ENCODE data around the gene ZNRF3.

The ZNRF3 gene

DNA sequence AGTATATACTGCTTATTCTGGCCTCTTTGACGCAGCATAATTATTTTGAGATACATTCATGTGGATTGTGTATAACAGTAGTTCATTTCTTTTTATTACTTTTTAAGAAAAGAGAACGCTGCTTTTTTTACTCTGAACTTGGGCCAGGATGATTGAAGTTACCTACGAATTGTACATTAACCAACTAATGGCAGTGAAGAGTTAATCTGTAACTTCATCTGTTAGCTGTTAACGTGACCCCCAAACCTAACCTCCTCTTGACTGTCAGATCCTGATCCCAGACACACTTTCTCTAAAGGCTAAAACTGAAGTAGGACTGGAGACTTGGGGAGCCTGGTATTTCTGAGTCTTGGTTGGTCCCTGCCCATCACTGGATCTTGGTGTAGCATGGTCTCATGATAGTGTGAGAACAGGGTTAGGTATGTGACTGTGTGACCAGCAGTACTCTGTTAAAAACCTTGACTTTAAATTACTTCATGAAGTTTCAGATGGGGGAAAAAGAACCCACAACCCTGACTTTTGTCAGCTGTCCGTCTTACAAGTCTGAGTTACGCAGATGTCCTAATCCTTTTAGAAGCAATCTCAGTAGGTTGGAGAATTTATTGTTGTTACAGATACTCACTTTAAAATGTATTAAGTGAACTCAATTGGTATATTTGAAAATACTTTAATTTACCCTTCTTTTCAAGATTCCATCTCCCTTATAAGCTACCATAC, 138.9 kb downstream of the ZNRF3 start:
- DNase-seq (ENCODE audit: low read depth), result no peak
- TF ChIP-seq, protein P1, sequence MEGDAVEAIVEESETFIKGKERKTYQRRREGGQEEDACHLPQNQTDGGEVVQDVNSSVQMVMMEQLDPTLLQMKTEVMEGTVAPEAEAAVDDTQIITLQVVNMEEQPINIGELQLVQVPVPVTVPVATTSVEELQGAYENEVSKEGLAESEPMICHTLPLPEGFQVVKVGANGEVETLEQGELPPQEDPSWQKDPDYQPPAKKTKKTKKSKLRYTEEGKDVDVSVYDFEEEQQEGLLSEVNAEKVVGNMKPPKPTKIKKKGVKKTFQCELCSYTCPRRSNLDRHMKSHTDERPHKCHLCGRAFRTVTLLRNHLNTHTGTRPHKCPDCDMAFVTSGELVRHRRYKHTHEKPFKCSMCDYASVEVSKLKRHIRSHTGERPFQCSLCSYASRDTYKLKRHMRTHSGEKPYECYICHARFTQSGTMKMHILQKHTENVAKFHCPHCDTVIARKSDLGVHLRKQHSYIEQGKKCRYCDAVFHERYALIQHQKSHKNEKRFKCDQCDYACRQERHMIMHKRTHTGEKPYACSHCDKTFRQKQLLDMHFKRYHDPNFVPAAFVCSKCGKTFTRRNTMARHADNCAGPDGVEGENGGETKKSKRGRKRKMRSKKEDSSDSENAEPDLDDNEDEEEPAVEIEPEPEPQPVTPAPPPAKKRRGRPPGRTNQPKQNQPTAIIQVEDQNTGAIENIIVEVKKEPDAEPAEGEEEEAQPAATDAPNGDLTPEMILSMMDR (IDR thresholded peaks at IDR 0.05; ENCODE audit: low read depth, low read length, missing control alignments), result no peak
- H3K4me3 ChIP-seq (ENCODE audit: low read depth, low read length), result no peak overlapping the region

DNA sequence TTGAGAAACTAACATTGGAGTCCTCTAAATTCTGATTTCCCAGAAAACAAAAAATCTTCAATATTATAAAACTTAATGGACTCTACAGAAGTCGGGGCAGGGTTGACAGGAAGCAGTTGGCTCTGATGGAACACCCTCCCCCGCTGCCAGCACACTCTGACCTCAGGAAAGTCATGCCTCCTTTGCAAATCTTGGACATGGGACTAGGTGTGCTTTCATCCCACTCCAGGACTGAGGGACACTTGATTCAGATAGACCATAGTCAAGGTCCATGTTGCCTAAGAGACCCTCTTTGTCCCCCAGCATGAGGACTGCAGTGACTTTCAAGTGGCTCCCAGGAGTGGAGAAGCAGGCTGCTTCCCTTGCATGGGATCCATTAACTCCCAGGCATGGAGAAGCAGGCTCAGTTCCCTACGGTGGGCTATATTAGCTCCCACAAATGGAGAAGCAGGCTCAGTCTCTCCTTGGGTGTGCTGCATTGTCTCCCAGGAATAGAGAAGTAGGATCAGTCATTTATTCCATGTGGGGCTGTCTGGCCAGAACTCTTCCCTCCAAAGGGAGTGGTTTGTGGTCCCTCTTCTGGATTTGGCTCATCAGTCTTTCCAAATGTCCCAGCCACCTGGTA, 139.9 kb downstream of the ZNRF3 start:
- H3K4me3 ChIP-seq (ENCODE audit: low read depth, low read length), result no peak overlapping the region
- no peak for DNase-seq (ENCODE audit: low read depth)
- TF ChIP-seq, protein P1 (IDR thresholded peaks at IDR 0.05; ENCODE audit: low read depth, low read length, missing control alignments), result no peak

DNA sequence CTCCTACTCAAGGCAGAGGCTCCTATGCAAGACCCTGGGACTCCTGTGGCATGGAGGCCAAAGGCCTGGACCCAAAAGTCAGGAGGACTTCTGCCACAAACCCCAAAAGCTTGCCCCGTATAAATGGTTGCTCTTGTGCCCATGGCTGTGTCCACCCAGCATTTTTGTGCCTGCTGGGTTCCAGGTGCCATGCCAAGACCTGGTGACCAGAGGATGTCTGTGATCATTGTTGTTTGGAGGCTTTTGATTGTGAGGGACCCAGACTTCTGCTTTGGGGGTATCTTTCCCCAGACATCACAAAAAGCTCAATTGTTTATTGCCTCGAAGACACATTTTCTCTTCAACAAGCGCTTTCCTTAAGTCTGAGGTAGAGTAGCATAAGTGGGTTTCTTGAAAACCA, 143.2 kb downstream of the ZNRF3 start:
- no peak overlapping the region for H3K4me3 ChIP-seq (ENCODE audit: low read depth, low read length)
- TF ChIP-seq, protein P1 (IDR thresholded peaks at IDR 0.05; ENCODE audit: low read depth, low read length, missing control alignments), result no peak
- DNase-seq (ENCODE audit: low read depth), result no peak

DNA sequence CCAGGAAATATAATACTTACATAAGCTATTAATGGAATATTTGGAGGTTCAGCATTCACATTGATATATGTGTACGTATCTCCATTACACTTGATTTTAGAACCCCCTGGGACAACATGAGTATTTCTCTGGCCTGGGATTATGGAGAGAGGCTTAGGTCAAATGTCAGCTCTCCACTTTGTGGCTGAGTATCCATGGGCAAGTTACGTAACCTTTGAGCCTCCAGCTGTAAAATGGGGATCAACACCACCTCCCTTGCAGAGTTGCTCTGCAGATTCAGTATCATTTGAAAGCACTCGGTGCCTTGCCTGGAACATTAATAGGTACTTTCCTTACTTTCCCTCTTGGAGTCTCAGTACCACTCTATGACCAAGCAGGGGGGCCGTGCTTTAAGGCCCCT, 145.1 kb downstream of the ZNRF3 start:
- H3K4me3 ChIP-seq (ENCODE audit: low read depth, low read length), result no peak overlapping the region
- TF ChIP-seq, protein P1 (IDR thresholded peaks at IDR 0.05; ENCODE audit: low read depth, low read length, missing control alignments), result no peak
- no peak for DNase-seq (ENCODE audit: low read depth)

DNA sequence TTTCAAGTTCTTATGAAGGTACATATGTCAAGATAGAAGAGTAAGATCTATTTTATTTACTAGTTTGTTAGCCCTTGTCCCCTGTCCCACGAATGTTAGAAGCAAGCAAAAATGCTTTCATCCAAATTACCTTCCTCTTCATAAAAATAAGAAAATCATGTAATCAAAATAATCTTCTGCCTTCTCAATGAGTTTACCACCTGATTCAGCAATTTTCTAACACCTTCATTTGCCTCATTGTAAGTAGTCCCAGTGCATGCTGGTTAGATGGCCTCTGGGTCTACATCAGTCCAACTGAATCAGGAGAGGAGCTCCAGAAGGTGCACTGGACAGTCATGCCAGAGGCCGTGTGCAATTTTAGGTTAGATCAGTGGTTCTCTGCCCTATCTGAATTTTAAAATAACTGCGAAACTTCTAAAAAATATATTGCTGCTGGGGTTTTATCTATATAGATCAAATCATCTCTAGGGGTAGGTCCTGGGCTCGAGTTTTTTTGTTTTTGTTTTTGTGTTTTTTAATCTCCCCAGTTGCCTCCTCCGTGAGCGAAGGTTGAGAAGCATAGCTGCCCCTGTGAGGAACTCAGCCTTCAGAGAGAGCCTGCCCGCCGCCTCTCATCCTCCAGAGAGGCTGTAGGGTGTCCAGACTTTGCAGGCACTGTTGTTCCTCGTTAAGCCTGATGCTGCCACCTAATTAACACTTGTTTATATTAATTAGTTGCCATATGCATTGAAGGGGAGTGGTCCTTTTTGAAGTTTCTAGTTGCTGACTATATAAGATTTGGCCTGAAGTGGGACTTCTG, 146.0 kb downstream of the ZNRF3 start:
- no peak for DNase-seq (ENCODE audit: low read depth)
- no peak overlapping the region for H3K4me3 ChIP-seq (ENCODE audit: low read depth, low read length)
- TF ChIP-seq, protein P1 (IDR thresholded peaks at IDR 0.05; ENCODE audit: low read depth, low read length, missing control alignments), result no peak

DNA sequence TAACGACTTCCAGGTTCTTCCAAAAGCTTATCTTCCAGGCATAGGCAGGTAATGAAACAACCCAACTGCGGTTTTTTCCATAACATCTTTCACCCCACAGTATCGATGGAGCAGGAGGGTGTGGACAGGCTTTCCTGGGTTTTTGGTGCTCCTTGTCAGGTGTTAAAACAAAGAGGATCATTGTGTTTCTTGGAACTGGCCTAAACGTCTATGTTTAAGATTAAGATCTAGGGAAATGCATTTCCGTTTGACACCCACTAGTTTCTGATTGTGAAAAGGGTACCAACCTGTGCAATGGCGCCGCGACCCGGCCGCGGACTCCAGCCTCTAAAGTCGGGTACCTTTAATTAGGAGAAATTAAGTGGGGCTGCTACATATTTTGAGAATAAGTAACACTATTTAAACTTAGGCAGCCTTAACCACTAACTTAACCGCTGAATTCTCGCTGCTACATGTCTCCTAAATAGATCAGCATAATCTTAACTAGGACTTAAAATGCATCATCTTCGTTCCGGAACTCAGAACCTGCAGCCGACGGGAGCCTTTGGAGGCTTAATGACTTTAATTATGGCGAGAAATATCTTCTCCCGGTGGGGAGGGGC, 146.7 kb downstream of the ZNRF3 start:
- H3K4me3 ChIP-seq (ENCODE audit: low read depth, low read length), result no peak overlapping the region
- no peak for DNase-seq (ENCODE audit: low read depth)
- TF ChIP-seq, protein P1 (IDR thresholded peaks at IDR 0.05; ENCODE audit: low read depth, low read length, missing control alignments), result no peak

Measured in GM12864 (cell line).